Esophagus muscularis mucosa (tissue), 3 donors: ENCODE results near the gene COL19A1.

Experiments
- POLR2AphosphoS5 ChIP-seq, 2 donors: sonication (generic); formaldehyde crosslinking; IDR thresholded peaks; one replicate each; pipeline ENCODE4 v1.6.1; 2017; ENCODE audit warnings: antibody characterized with exemption in 2 of 2
- TF ChIP-seq, protein P1 (sequence below), 3 experiments: fragments of 200-600 bp in 2 of 3; fragments of 450-650 bp in 1 of 3; sonication (generic) in 2 of 3; IDR thresholded peaks; one replicate each; pipeline ENCODE4 v1.5.1; 2017 to 2019; ENCODE audit warnings: antibody characterized with exemption in 3 of 3, mild to moderate bottlenecking in 2 of 3, moderate library complexity in 1 of 3

DNA sequence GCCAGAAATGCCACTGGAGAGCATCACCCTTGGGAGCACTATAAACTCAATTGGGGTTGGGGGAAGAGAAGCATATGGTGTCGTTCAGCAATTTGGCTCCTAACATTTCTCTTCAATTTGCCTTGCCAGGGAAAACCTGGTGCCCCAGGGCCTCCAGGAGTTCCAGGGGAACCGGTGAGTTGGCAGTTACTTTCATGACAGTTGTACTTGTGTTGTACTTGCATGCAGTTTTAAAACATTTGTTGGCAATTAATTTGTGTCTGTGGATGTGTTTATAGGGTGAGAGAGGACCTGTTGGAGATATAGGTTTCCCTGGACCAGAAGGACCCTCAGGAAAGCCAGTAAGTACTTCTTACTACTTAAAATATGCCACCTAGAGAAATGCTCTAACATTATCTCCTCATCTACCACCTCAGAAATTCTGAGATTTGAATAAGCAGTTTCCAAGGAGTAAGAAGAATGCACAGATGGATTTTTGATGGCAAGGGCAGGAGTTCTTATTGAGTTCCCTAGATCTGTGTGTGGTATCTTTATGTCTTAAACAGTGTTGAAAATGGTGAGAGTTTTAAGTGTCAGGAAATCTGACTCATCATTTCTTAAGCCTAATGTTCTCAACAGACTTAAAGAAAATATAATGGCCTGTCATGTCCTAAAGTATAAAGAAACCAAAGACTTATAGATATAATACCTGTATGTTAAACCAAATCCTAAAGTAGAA is 314.0 kb downstream of the COL19A1 start:
- TF ChIP-seq, protein P1, sequence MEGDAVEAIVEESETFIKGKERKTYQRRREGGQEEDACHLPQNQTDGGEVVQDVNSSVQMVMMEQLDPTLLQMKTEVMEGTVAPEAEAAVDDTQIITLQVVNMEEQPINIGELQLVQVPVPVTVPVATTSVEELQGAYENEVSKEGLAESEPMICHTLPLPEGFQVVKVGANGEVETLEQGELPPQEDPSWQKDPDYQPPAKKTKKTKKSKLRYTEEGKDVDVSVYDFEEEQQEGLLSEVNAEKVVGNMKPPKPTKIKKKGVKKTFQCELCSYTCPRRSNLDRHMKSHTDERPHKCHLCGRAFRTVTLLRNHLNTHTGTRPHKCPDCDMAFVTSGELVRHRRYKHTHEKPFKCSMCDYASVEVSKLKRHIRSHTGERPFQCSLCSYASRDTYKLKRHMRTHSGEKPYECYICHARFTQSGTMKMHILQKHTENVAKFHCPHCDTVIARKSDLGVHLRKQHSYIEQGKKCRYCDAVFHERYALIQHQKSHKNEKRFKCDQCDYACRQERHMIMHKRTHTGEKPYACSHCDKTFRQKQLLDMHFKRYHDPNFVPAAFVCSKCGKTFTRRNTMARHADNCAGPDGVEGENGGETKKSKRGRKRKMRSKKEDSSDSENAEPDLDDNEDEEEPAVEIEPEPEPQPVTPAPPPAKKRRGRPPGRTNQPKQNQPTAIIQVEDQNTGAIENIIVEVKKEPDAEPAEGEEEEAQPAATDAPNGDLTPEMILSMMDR (IDR thresholded peaks at IDR 0.05): no peak
- no peak for TF ChIP-seq POLR2AphosphoS5 (IDR thresholded peaks at IDR 0.05)
